GM23338 (cell line): ENCODE results near the gene PCSK4. TPM values are rescaled to one million over a fixed set of nuclear protein-coding genes. Genes with fewer than 3 reads are reported as not detected.

Experiments used
- ATAC-seq: fragments of 200-7000 bp; cut with Tn5 transposase; 3 replicates; pipeline ENCODE4 v1.9.1; 2020
- DNase-seq: peaks from one replicate; pipeline ENCODE4 v3.0.0-alpha.2; 2015; ENCODE audit warnings: low spot score
- H2AFZ ChIP-seq: fragments of 200-600 bp; sonication (generic); 2 replicates; pipeline ENCODE4 v1.8.0; 2016; ENCODE audit warnings: antibody characterized with exemption, mild to moderate bottlenecking, moderate library complexity
- H3F3A ChIP-seq: fragments of 200-600 bp; sonication (generic); replicated peaks from 2 replicates; pipeline ENCODE4 v1.8.0; 2017; ENCODE audit warnings: antibody characterized with exemption, mixed run types, low read depth
- H3K27ac ChIP-seq: fragments of 200-600 bp; sonication (generic); 2 replicates; pipeline ENCODE4 v1.6.1; 2016; ENCODE audit warnings: low read depth
- H3K27me3 ChIP-seq: fragments of 200-600 bp; sonication (generic); 2 replicates; pipeline ENCODE4 v1.8.0; 2016; ENCODE audit warnings: mild to moderate bottlenecking, mixed run types, moderate library complexity; ENCODE audit not compliant: insufficient read depth
- H3K36me3 ChIP-seq: fragments of 200-600 bp; sonication (generic); 2 replicates; pipeline ENCODE4 v1.8.0; 2016; ENCODE audit warnings: mild to moderate bottlenecking; ENCODE audit not compliant: insufficient read depth
- H3K4me1 ChIP-seq: fragments of 200-600 bp; sonication (generic); 2 replicates; pipeline ENCODE4 v1.8.0; 2016; ENCODE audit warnings: mild to moderate bottlenecking, moderate library complexity; ENCODE audit not compliant: insufficient read depth
- H3K4me2 ChIP-seq: fragments of 200-600 bp; sonication (generic); 2 replicates; pipeline ENCODE4 v1.7.1; 2017; ENCODE audit warnings: mixed run types
- H3K4me3 ChIP-seq: fragments of 200-600 bp; sonication (generic); 2 replicates; pipeline ENCODE4 v1.6.1; 2016; ENCODE audit warnings: mixed run types
- H3K79me2 ChIP-seq: fragments of 200-600 bp; sonication (generic); replicated peaks from 2 replicates; pipeline ENCODE4 v1.8.0; 2017; ENCODE audit warnings: mild to moderate bottlenecking; ENCODE audit not compliant: insufficient read depth
- H3K9me2 ChIP-seq: fragments of 200-600 bp; sonication (generic); 2 replicates; pipeline ENCODE4 v1.8.0; 2017; ENCODE audit not compliant: insufficient read depth
- H4K20me1 ChIP-seq: fragments of 200-600 bp; sonication (generic); replicated peaks from 2 replicates; pipeline ENCODE4 v1.8.0; 2017; ENCODE audit warnings: mild to moderate bottlenecking; ENCODE audit not compliant: insufficient read depth
- H3K27ac Mint-ChIP-seq: 2 replicates; pipeline ENCODE4 v1.8.0; 2020; ENCODE audit warnings: inconsistent platforms, mild to moderate bottlenecking, moderate library complexity, mixed read lengths
- H3K27me3 Mint-ChIP-seq: 3 replicates; pipeline ENCODE4 v1.8.0; 2022; ENCODE audit warnings: low read depth, mild to moderate bottlenecking, moderate library complexity, mixed read lengths, inconsistent platforms; ENCODE audit not compliant: insufficient read depth, poor library complexity
- H3K36me3 Mint-ChIP-seq: 3 replicates; pipeline ENCODE4 v1.8.0; 2021; ENCODE audit warnings: low read depth, mild to moderate bottlenecking, inconsistent platforms, moderate library complexity, mixed read lengths
- H3K4me1 Mint-ChIP-seq: 3 replicates; pipeline ENCODE4 v1.8.0; 2020; ENCODE audit warnings: mild to moderate bottlenecking, inconsistent platforms, mixed read lengths
- H3K4me3 Mint-ChIP-seq: 3 replicates; pipeline ENCODE4 v1.8.0; 2021; ENCODE audit warnings: moderate library complexity, mild to moderate bottlenecking, inconsistent platforms, mixed read lengths
- H3K9me3 Mint-ChIP-seq: 3 replicates; pipeline ENCODE4 v1.8.0; 2020; ENCODE audit warnings: moderate library complexity, mild to moderate bottlenecking, inconsistent platforms, mixed read lengths
- CREB1 ChIP-seq: fragments of 250-450 bp; sonication (Bioruptor Pico); IDR thresholded peaks from 2 replicates; pipeline ENCODE4 v1.5.0; 2020; ENCODE audit warnings: low read depth, mild to moderate bottlenecking, moderate library complexity
- EZH2 ChIP-seq: fragments of 200-600 bp; sonication (generic); IDR thresholded peaks from one replicate; pipeline ENCODE4 v1.8.0; 2017; ENCODE audit warnings: antibody characterized with exemption, mild to moderate bottlenecking, low read depth; ENCODE audit not compliant: unreplicated experiment
- NANOG ChIP-seq: IDR thresholded peaks from 2 replicates; pipeline ENCODE4 v1.6.1; 2016; ENCODE audit warnings: antibody characterized with exemption, borderline replicate concordance
- ZNF331 ChIP-seq: fragments of 250-450 bp; sonication (Bioruptor Pico); IDR thresholded peaks from 2 replicates; pipeline ENCODE4 v1.5.0; 2020; ENCODE audit warnings: low read depth, mild to moderate bottlenecking, moderate library complexity
- polyA plus RNA-seq: library from polyadenylated mRNA; unstranded; fragments of >200 nt; fragmentation: Nextera tagmentation; extraction: Ambion mirVana; gene quantifications from 2 replicates; pipeline ENCODE4 v1.2.1, GENCODE V29; 2016
- total RNA-seq: library from RNA; depleted of rRNA; stranded (reverse); fragments of >200 nt; shearing (Covaris generic); gene quantifications from 2 replicates; pipeline ENCODE4 v1.2.3, GENCODE V29; 2014
- TF ChIP-seq, protein P1 (sequence below): fragments of 250-450 bp; sonication (Bioruptor Pico); IDR thresholded peaks from 2 replicates; pipeline ENCODE4 v1.5.0; 2020; ENCODE audit warnings: mild to moderate bottlenecking, moderate library complexity
- TF ChIP-seq, protein P2 (sequence below), 2 experiments: fragments of 200-600 bp in 1 of 2; sonication (generic) in 1 of 2; conservative IDR thresholded peaks; 2 replicates each; pipeline versions ENCODE4 v1.5.1 to v1.6.1; 2016 to 2017; ENCODE audit warnings: antibody characterized with exemption in 2 of 2, low read depth in 2 of 2, mild to moderate bottlenecking in 2 of 2, moderate library complexity in 1 of 2

Gene PCSK4
- total and polyA plus RNA-seq, 2 experiments from 2014 or later, result 3.8 to 15.1 TPM

DNA sequence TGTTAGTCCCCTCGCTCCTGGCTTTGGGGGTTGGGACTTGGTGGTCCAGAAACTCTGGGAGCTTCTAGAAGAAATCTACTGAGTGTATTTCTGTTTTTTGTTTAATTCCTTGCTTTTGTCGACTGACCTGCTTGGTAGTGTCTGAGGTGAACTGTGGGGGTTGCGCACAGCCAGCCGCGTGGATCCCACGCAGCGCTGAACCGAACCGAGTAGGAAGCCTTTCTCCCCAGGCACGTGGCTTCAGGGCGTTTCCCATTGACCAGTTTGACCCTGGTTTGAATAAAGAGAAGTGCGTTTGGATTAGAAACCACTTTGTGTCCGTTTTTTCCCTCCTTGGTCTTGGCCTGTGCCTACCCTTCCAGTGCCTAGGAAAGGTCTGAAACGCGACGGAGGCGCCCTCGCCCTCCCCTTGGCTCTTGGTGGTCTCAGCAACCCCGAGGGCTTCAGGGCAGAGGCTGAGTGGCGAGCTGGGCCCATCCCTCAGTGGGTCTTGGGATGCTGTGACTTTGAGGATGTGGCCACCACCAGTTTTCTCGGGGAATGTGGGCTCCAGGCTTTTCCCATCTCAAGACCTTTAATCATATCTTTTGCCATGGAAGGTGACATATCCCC is 54.7 kb downstream of the PCSK4 start (continued):
- TF ChIP-seq, protein P1, sequence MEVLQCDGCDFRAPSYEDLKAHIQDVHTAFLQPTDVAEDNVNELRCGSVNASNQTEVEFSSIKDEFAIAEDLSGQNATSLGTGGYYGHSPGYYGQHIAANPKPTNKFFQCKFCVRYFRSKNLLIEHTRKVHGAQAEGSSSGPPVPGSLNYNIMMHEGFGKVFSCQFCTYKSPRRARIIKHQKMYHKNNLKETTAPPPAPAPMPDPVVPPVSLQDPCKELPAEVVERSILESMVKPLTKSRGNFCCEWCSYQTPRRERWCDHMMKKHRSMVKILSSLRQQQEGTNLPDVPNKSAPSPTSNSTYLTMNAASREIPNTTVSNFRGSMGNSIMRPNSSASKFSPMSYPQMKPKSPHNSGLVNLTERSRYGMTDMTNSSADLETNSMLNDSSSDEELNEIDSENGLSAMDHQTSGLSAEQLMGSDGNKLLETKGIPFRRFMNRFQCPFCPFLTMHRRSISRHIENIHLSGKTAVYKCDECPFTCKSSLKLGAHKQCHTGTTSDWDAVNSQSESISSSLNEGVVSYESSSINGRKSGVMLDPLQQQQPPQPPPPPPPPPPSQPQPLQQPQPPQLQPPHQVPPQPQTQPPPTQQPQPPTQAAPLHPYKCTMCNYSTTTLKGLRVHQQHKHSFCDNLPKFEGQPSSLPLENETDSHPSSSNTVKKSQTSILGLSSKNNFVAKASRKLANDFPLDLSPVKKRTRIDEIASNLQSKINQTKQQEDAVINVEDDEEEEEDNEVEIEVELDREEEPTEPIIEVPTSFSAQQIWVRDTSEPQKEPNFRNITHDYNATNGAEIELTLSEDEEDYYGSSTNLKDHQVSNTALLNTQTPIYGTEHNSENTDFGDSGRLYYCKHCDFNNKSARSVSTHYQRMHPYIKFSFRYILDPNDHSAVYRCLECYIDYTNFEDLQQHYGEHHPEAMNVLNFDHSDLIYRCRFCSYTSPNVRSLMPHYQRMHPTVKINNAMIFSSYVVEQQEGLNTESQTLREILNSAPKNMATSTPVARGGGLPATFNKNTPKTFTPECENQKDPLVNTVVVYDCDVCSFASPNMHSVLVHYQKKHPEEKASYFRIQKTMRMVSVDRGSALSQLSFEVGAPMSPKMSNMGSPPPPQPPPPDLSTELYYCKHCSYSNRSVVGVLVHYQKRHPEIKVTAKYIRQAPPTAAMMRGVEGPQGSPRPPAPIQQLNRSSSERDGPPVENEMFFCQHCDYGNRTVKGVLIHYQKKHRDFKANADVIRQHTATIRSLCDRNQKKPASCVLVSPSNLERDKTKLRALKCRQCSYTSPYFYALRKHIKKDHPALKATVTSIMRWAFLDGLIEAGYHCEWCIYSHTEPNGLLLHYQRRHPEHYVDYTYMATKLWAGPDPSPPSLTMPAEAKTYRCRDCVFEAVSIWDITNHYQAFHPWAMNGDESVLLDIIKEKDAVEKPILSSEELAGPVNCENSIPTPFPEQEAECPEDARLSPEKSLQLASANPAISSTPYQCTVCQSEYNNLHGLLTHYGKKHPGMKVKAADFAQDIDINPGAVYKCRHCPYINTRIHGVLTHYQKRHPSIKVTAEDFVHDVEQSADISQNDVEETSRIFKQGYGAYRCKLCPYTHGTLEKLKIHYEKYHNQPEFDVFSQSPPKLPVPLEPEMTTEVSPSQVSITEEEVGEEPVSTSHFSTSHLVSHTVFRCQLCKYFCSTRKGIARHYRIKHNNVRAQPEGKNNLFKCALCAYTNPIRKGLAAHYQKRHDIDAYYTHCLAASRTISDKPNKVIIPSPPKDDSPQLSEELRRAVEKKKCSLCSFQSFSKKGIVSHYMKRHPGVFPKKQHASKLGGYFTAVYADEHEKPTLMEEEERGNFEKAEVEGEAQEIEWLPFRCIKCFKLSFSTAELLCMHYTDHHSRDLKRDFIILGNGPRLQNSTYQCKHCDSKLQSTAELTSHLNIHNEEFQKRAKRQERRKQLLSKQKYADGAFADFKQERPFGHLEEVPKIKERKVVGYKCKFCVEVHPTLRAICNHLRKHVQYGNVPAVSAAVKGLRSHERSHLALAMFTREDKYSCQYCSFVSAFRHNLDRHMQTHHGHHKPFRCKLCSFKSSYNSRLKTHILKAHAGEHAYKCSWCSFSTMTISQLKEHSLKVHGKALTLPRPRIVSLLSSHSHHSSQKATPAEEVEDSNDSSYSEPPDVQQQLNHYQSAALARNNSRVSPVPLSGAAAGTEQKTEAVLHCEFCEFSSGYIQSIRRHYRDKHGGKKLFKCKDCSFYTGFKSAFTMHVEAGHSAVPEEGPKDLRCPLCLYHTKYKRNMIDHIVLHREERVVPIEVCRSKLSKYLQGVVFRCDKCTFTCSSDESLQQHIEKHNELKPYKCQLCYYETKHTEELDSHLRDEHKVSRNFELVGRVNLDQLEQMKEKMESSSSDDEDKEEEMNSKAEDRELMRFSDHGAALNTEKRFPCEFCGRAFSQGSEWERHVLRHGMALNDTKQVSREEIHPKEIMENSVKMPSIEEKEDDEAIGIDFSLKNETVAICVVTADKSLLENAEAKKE (CRISPR knock-in tag), result no peak
- TF ChIP-seq NANOG, result no peak

DNA sequence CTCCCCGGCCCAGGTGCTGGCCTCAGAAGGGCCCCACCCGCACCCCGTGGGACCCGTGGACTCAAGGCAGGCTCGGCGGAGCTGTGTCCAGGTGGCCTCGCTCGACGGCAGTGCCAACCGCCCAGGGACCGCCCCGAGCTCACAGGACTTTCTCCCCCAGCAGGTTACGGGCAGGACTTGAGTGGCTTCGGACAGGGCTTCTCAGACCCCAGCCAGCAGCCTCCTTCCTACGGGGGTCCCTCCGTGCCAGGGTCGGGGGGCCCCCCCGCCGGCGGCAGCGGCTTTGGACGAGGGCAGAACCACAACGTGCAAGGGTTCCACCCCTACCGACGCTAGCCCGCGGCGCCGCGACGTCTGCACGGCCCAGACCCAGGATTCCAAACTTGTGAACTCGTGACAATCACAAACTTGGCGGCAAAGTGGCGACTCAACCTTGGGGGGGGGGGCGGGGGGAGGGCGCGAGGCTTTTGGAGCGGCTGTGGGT is 55.5 kb downstream of the PCSK4 start:
- H3K4me3 Mint-ChIP-seq, result no peak overlapping the region
- H3K4me1 Mint-ChIP-seq, result peaks cover 3% of the 10 kb centered on the region; the same call in 2 of the 3 replicates
- Histone ChIP-seq H3K79me2 (peaks cover 19% of the 10 kb centered on the region), H3K36me3 (0 out of 2 replicates have a peak, but pooled peaks cover 10% of the 10 kb centered on the region), H3K4me3 (no peak overlapping the region), H3K4me2 (no peak overlapping the region), H3F3A (peaks cover 43% of the 10 kb centered on the region), H3K27ac (peak overlapping the region; percentile 50; the same call in 1 of the 2 replicates), H3K27me3 (no peaks in the 10 kb centered on the region), H2AFZ (no peak overlapping the region), H3K4me1 (peaks cover 4% of the 10 kb centered on the region; the same call in 1 of the 2 replicates), H4K20me1 (peaks cover 16% of the 10 kb centered on the region), H3K9me2 (no peaks in the 10 kb centered on the region)
- H3K9me3 Mint-ChIP-seq, result no peaks in the 10 kb centered on the region; the same call in 2 of the 3 replicates
- peaks cover 51% of the 10 kb centered on the region for H3K36me3 Mint-ChIP-seq
- H3K27ac Mint-ChIP-seq, result no peak overlapping the region
- ATAC-seq (no peak), DNase-seq (no peak)
- peaks cover 26% of the 10 kb centered on the region for H3K27me3 Mint-ChIP-seq
- TF ChIP-seq, protein P2, sequence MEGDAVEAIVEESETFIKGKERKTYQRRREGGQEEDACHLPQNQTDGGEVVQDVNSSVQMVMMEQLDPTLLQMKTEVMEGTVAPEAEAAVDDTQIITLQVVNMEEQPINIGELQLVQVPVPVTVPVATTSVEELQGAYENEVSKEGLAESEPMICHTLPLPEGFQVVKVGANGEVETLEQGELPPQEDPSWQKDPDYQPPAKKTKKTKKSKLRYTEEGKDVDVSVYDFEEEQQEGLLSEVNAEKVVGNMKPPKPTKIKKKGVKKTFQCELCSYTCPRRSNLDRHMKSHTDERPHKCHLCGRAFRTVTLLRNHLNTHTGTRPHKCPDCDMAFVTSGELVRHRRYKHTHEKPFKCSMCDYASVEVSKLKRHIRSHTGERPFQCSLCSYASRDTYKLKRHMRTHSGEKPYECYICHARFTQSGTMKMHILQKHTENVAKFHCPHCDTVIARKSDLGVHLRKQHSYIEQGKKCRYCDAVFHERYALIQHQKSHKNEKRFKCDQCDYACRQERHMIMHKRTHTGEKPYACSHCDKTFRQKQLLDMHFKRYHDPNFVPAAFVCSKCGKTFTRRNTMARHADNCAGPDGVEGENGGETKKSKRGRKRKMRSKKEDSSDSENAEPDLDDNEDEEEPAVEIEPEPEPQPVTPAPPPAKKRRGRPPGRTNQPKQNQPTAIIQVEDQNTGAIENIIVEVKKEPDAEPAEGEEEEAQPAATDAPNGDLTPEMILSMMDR (conservative IDR thresholded peaks at IDR 0.05; ENCODE audit: low read depth in 2 of 2), result no peak
- no peak for TF ChIP-seq EZH2
- TF ChIP-seq, protein P1 (CRISPR knock-in tag), result no peak
- TF ChIP-seq CREB1 (CRISPR knock-in tag), result no peak
- TF ChIP-seq ZNF331 (CRISPR knock-in tag), result no peak
